Measurements from ENCODE around the gene CIBAR2.

GRCh38 chr16:85057212-85057889, 54.9 kb downstream of the CIBAR2 start:
- TF ChIP-seq CTCF (IDR thresholded peaks at IDR 0.05) (peak in 1 of 3 experiments; percentile 17), POLR2A (IDR thresholded peaks at IDR 0.05; ENCODE audit: low read depth) (no peak)

Measured in esophagus muscularis mucosa (tissue), 3 donors.